Erythroblast (primary cell): ENCODE data around the gene BABAM2.

Experiments used
- GATA1 ChIP-seq: IDR thresholded peaks from 2 replicates; pipeline ENCODE4 v1.6.1; 2011; ENCODE audit warnings: low read depth, mild to moderate bottlenecking, control low read depth, low read length, moderate library complexity
- POLR2A ChIP-seq: IDR thresholded peaks from 2 replicates; pipeline ENCODE4 v1.6.1; 2011; ENCODE audit warnings: mild to moderate bottlenecking, low read length

GRCh38 chr2:28239207-28239606 is 348.7 kb downstream of the BABAM2 start:
- TF ChIP-seq POLR2A: no peak
- no peak for TF ChIP-seq GATA1
